Neural cell (in vitro differentiated cells): ENCODE data around the gene ANXA6. TPM values are rescaled to one million over a fixed set of nuclear protein-coding genes. Genes with fewer than 3 reads are reported as not detected.

Experiments used
- H2AFZ ChIP-seq: fragments of 200-600, 300-800 bp; sonication (generic), shearing (Covaris generic); 2 replicates; pipeline ENCODE4 v1.6.0; 2014; ENCODE audit warnings: low read depth, mild to moderate bottlenecking, antibody characterized with exemption, low read length, moderate library complexity
- H3F3A ChIP-seq: fragments of 200-600 bp; shearing (Covaris generic); 2 replicates; pipeline ENCODE4 v1.6.1; 2016; ENCODE audit warnings: mild to moderate bottlenecking, moderate library complexity, mixed read lengths, antibody characterized with exemption, low read length; ENCODE audit not compliant: insufficient read depth, poor library complexity, severe bottlenecking
- H3K27ac ChIP-seq: fragments of 200-600, 300-800 bp; sonication (generic), shearing (Covaris generic); 2 replicates; pipeline ENCODE4 v1.5.1; 2014; ENCODE audit warnings: mild to moderate bottlenecking, low read length, moderate library complexity
- H3K27me3 ChIP-seq: fragments of 300-800, 200-600 bp; sonication (generic), shearing (Covaris generic); 2 replicates; pipeline ENCODE4 v1.6.0; 2014; ENCODE audit warnings: mild to moderate bottlenecking, low read depth, low read length, moderate library complexity; ENCODE audit not compliant: insufficient read depth
- H3K36me3 ChIP-seq: fragments of 300-800, 200-600 bp; sonication (generic), shearing (Covaris generic); 2 replicates; pipeline ENCODE4 v1.5.1; 2014; ENCODE audit warnings: mild to moderate bottlenecking, antibody characterized with exemption, low read length, moderate library complexity; ENCODE audit not compliant: insufficient read depth
- H3K4me2 ChIP-seq: fragments of 300-800, 200-600 bp; sonication (generic), shearing (Covaris generic); 2 replicates; pipeline ENCODE4 v1.6.0; 2014; ENCODE audit warnings: mild to moderate bottlenecking, low read length
- H3K4me3 ChIP-seq: fragments of 300-800, 200-600 bp; sonication (generic), shearing (Covaris generic); 2 replicates; pipeline ENCODE4 v1.5.1; 2014; ENCODE audit warnings: mild to moderate bottlenecking, low read length, moderate library complexity
- H3K79me2 ChIP-seq: fragments of 200-600 bp; shearing (Covaris generic); replicated peaks from 2 replicates; pipeline ENCODE4 v1.6.0; 2014; ENCODE audit warnings: mild to moderate bottlenecking, low read length, moderate library complexity; ENCODE audit not compliant: insufficient read depth
- H3K9ac ChIP-seq: fragments of 300-800, 200-600 bp; sonication (generic), shearing (Covaris generic); 2 replicates; pipeline ENCODE4 v1.6.1; 2016; ENCODE audit warnings: mild to moderate bottlenecking, low read length, mixed read lengths
- H3K9me2 ChIP-seq: fragments of 200-600 bp; shearing (Covaris generic); 2 replicates; pipeline ENCODE4 v1.6.1; 2016; ENCODE audit warnings: mild to moderate bottlenecking, low read length, mixed read lengths; ENCODE audit not compliant: insufficient read depth
- H3K9me3 ChIP-seq: fragments of 200-600, 300-800 bp; sonication (generic), shearing (Covaris generic); 2 replicates; pipeline ENCODE4 v1.6.1; 2016; ENCODE audit warnings: mild to moderate bottlenecking, mixed run types, low read length, moderate library complexity, mixed read lengths
- H4K20me1 ChIP-seq: fragments of 200-600 bp; shearing (Covaris generic); 2 replicates; pipeline ENCODE4 v1.6.1; 2016; ENCODE audit warnings: mild to moderate bottlenecking, mixed run types; ENCODE audit not compliant: insufficient read depth
- EP300 ChIP-seq: fragments of 450-650 bp; conservative IDR thresholded peaks from 2 replicates; pipeline ENCODE4 v1.6.1; 2014; ENCODE audit warnings: antibody characterized with exemption, mild to moderate bottlenecking, moderate library complexity; ENCODE audit not compliant: poor library complexity, severe bottlenecking
- EZH2 ChIP-seq: fragments of 200-600, 300-800 bp; shearing (Covaris generic), sonication (generic); IDR thresholded peaks from 2 replicates; pipeline ENCODE4 v1.6.1; 2014; ENCODE audit warnings: antibody characterized with exemption, low read length, borderline replicate concordance, mild to moderate bottlenecking; ENCODE audit not compliant: insufficient read depth, poor library complexity, severe bottlenecking
- MXI1 ChIP-seq: fragments of 450-650 bp; conservative IDR thresholded peaks from 2 replicates; pipeline ENCODE4 v1.6.1; 2014; ENCODE audit warnings: antibody characterized with exemption, mild to moderate bottlenecking; ENCODE audit not compliant: poor library complexity, severe bottlenecking
- POLR2AphosphoS5 ChIP-seq: IDR thresholded peaks from 2 replicates; pipeline ENCODE4 v1.6.1; 2012
- RAD21 ChIP-seq: fragments of 450-650 bp; conservative IDR thresholded peaks from 2 replicates; pipeline ENCODE4 v1.6.1; 2014; ENCODE audit warnings: antibody characterized with exemption, mild to moderate bottlenecking, moderate library complexity
- SMC3 ChIP-seq: fragments of 450-650 bp; conservative IDR thresholded peaks from 2 replicates; pipeline ENCODE4 v1.6.1; 2014; ENCODE audit warnings: antibody characterized with exemption, mild to moderate bottlenecking, moderate library complexity; ENCODE audit not compliant: poor library complexity
- TAF1 ChIP-seq: IDR thresholded peaks from 2 replicates; pipeline ENCODE4 v1.6.1; 2012; ENCODE audit warnings: low read depth
- polyA plus RNA-seq: library from polyadenylated mRNA; depleted of rRNA; stranded (reverse); fragments of >200 nt; gene quantifications from 2 replicates; pipeline ENCODE4 v1.2.3, GENCODE V29; 2014
- TF ChIP-seq, protein P1 (sequence below): fragments of 450-650 bp; IDR thresholded peaks from 2 replicates; pipeline ENCODE4 v1.5.1; 2014; ENCODE audit warnings: antibody characterized with exemption, mild to moderate bottlenecking, moderate library complexity; ENCODE audit not compliant: poor library complexity, severe bottlenecking
- TF ChIP-seq, protein P2 (sequence below): IDR thresholded peaks from 2 replicates; pipeline ENCODE4 v1.6.1; 2012; ENCODE audit warnings: borderline replicate concordance

Gene ANXA6
- polyA plus RNA-seq, 1 donor from 2014 or later: 27.5 TPM

DNA sequence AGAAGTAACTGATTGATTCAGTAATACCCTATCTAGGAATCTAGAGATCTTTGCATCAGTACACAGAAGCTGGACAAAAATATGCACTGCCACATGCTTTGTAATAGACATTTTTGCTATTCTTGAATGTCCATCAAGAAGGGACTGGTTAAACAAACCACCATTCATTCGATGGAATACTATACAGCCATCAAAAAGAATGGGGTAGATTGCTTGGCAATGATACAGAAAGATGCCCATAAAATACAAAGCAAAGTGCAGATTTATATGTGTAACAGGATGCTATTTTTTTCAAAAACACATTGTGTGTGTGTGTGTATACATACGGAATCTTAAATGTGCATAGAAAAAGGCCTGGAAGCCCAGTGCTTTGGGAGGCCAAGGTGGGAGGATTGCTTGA is 84.3 kb downstream of the ANXA6 start:
- Histone ChIP-seq H3K4me2 (no peak overlapping the region), H3K9me2 (no peaks in the 10 kb centered on the region), H3K27ac (no peak overlapping the region), H3K79me2 (no peaks in the 10 kb centered on the region), H3K27me3 (no peaks in the 10 kb centered on the region), H3F3A (no peaks in the 10 kb centered on the region), H3K9me3 (no peaks in the 10 kb centered on the region), H3K4me3 (no peak overlapping the region), H3K36me3 (no peaks in the 10 kb centered on the region), H2AFZ (no peak overlapping the region), H3K9ac (no peak overlapping the region), H4K20me1 (no peaks in the 10 kb centered on the region)
- no peak for TF ChIP-seq POLR2AphosphoS5
- no peak for TF ChIP-seq SMC3
- TF ChIP-seq EZH2: no peak
- no peak for TF ChIP-seq TAF1
- no peak for TF ChIP-seq MXI1
- no peak for TF ChIP-seq EP300
- TF ChIP-seq, protein P1, sequence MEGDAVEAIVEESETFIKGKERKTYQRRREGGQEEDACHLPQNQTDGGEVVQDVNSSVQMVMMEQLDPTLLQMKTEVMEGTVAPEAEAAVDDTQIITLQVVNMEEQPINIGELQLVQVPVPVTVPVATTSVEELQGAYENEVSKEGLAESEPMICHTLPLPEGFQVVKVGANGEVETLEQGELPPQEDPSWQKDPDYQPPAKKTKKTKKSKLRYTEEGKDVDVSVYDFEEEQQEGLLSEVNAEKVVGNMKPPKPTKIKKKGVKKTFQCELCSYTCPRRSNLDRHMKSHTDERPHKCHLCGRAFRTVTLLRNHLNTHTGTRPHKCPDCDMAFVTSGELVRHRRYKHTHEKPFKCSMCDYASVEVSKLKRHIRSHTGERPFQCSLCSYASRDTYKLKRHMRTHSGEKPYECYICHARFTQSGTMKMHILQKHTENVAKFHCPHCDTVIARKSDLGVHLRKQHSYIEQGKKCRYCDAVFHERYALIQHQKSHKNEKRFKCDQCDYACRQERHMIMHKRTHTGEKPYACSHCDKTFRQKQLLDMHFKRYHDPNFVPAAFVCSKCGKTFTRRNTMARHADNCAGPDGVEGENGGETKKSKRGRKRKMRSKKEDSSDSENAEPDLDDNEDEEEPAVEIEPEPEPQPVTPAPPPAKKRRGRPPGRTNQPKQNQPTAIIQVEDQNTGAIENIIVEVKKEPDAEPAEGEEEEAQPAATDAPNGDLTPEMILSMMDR: no peak
- TF ChIP-seq, protein P2, sequence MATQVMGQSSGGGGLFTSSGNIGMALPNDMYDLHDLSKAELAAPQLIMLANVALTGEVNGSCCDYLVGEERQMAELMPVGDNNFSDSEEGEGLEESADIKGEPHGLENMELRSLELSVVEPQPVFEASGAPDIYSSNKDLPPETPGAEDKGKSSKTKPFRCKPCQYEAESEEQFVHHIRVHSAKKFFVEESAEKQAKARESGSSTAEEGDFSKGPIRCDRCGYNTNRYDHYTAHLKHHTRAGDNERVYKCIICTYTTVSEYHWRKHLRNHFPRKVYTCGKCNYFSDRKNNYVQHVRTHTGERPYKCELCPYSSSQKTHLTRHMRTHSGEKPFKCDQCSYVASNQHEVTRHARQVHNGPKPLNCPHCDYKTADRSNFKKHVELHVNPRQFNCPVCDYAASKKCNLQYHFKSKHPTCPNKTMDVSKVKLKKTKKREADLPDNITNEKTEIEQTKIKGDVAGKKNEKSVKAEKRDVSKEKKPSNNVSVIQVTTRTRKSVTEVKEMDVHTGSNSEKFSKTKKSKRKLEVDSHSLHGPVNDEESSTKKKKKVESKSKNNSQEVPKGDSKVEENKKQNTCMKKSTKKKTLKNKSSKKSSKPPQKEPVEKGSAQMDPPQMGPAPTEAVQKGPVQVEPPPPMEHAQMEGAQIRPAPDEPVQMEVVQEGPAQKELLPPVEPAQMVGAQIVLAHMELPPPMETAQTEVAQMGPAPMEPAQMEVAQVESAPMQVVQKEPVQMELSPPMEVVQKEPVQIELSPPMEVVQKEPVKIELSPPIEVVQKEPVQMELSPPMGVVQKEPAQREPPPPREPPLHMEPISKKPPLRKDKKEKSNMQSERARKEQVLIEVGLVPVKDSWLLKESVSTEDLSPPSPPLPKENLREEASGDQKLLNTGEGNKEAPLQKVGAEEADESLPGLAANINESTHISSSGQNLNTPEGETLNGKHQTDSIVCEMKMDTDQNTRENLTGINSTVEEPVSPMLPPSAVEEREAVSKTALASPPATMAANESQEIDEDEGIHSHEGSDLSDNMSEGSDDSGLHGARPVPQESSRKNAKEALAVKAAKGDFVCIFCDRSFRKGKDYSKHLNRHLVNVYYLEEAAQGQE: no peak
- no peak for TF ChIP-seq RAD21

DNA sequence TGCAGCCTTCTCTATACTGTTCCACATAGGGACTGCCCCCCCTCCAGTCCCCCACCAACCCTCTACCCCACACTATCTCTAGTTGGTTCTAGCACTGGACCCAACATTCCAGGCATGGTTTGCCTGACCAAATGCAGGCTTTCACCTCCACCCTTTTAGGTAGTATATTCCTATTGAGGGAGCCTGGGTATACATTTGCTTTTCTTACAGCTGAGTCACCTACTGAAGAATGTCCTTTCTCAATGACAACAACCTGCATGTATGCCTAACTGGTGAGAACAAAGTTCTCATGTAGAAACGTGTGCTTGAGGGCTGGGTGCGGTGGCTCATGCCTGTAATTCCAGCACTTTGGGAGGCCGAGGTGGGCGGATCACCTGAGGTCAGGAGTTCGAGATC is 85.0 kb downstream of the ANXA6 start:
- Histone ChIP-seq H3K9me2 (no peaks in the 10 kb centered on the region), H4K20me1 (no peaks in the 10 kb centered on the region), H2AFZ (no peak overlapping the region), H3K36me3 (no peaks in the 10 kb centered on the region), H3K27me3 (no peaks in the 10 kb centered on the region), H3K4me3 (no peak overlapping the region), H3K79me2 (no peaks in the 10 kb centered on the region), H3K27ac (no peak overlapping the region), H3F3A (no peaks in the 10 kb centered on the region), H3K9ac (no peak overlapping the region), H3K4me2 (no peak overlapping the region), H3K9me3 (no peaks in the 10 kb centered on the region)
- TF ChIP-seq POLR2AphosphoS5 (no peak), RAD21 (no peak), EZH2 (no peak), TAF1 (no peak), EP300 (no peak), SMC3 (no peak), MXI1 (no peak)
- TF ChIP-seq, protein P1: no peak
- TF ChIP-seq, protein P2: no peak
